ENCODE results near the gene ANGPTL7.

ANGPTL7 gene

DNA sequence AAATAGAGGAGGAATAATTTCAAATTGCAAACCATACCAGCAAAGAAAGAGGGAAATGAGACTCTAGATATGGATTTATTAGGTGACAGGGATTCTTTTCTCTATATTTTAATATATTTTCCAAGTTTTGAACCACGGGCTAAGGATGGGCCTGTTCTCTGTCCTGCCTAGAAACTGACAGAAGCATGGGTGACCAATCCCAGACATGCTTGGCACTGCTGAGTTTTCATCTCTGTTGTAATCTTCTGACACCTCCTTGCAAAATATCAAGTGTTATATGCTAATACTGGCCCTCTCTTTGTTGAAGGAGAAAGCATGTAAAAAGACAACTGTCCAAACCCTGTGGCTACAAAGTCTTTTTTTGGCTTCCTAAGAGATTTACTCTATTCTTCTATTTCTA lies 774 bp upstream of the ANGPTL7 start:
- Histone ChIP-seq H3K4me3 (replicated peaks; ENCODE audit: low read depth, low read length) (no peak overlapping the region), H3K36me3 (ENCODE audit: control insufficient read depth, insufficient read depth, low read length) (peaks cover 9% of the 10 kb centered on the region), H3K27me3 (replicated peaks; ENCODE audit: control insufficient read depth, insufficient read depth, low read length) (no peaks in the 10 kb centered on the region)
- TF ChIP-seq, protein P1, sequence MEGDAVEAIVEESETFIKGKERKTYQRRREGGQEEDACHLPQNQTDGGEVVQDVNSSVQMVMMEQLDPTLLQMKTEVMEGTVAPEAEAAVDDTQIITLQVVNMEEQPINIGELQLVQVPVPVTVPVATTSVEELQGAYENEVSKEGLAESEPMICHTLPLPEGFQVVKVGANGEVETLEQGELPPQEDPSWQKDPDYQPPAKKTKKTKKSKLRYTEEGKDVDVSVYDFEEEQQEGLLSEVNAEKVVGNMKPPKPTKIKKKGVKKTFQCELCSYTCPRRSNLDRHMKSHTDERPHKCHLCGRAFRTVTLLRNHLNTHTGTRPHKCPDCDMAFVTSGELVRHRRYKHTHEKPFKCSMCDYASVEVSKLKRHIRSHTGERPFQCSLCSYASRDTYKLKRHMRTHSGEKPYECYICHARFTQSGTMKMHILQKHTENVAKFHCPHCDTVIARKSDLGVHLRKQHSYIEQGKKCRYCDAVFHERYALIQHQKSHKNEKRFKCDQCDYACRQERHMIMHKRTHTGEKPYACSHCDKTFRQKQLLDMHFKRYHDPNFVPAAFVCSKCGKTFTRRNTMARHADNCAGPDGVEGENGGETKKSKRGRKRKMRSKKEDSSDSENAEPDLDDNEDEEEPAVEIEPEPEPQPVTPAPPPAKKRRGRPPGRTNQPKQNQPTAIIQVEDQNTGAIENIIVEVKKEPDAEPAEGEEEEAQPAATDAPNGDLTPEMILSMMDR (IDR thresholded peaks at IDR 0.05; ENCODE audit: insufficient read depth, low read length, poor library complexity, severe bottlenecking), result no peak
- no peak for DNase-seq (ENCODE audit: extremely low read depth, insufficient read length)

DNA sequence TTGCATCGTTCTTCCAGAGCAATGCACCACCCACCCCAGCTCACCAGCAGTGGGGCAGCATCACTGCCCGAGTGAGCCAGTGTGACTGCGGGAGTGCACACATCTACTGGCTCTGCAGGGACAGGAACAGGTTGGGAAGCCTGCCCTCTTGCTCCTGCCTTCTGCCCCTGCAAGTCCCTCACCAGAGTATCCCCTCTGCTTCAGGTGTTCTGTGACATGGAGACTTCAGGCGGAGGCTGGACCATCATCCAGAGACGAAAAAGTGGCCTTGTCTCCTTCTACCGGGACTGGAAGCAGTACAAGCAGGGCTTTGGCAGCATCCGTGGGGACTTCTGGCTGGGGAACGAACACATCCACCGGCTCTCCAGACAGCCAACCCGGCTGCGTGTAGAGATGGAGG lies 4.2 kb downstream of the ANGPTL7 start:
- H3K36me3 ChIP-seq (ENCODE audit: control insufficient read depth, insufficient read depth, low read length), result peaks cover 19% of the 10 kb centered on the region
- no peak overlapping the region for H3K4me3 ChIP-seq (replicated peaks; ENCODE audit: low read depth, low read length)
- TF ChIP-seq, protein P1 (IDR thresholded peaks at IDR 0.05; ENCODE audit: insufficient read depth, low read length, poor library complexity, severe bottlenecking), result no peak
- H3K27me3 ChIP-seq (replicated peaks; ENCODE audit: control insufficient read depth, insufficient read depth, low read length), result no peaks in the 10 kb centered on the region
- DNase-seq (ENCODE audit: extremely low read depth, insufficient read length), result no peak

DNA sequence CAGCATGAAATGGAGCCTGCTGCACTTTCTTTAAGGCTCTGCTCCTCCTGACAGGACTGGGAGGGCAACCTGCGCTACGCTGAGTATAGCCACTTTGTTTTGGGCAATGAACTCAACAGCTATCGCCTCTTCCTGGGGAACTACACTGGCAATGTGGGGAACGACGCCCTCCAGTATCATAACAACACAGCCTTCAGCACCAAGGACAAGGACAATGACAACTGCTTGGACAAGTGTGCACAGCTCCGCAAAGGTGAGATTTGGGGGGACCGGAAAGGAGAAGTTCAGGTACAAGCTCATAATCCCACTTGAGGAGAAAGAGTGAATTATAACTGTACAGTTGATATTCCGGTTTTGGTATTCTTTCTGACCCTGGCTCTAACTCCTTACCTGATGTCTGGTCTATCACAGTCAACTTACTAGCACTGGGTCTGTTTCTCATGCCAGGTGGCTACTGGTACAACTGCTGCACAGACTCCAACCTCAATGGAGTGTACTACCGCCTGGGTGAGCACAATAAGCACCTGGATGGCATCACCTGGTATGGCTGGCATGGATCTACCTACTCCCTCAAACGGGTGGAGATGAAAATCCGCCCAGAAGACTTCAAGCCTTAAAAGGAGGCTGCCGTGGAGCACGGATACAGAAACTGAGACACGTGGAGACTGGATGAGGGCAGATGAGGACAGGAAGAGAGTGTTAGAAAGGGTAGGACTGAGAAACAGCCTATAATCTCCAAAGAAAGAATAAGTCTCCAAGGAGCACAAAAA lies 5.4 kb downstream of the ANGPTL7 start:
- H3K27me3 ChIP-seq (replicated peaks; ENCODE audit: control insufficient read depth, insufficient read depth, low read length), result no peaks in the 10 kb centered on the region
- no peak for DNase-seq (ENCODE audit: extremely low read depth, insufficient read length)
- H3K4me3 ChIP-seq (replicated peaks; ENCODE audit: low read depth, low read length), result no peak overlapping the region
- TF ChIP-seq, protein P1 (IDR thresholded peaks at IDR 0.05; ENCODE audit: insufficient read depth, low read length, poor library complexity, severe bottlenecking), result no peak
- peaks cover 26% of the 10 kb centered on the region for H3K36me3 ChIP-seq (ENCODE audit: control insufficient read depth, insufficient read depth, low read length)

DNA sequence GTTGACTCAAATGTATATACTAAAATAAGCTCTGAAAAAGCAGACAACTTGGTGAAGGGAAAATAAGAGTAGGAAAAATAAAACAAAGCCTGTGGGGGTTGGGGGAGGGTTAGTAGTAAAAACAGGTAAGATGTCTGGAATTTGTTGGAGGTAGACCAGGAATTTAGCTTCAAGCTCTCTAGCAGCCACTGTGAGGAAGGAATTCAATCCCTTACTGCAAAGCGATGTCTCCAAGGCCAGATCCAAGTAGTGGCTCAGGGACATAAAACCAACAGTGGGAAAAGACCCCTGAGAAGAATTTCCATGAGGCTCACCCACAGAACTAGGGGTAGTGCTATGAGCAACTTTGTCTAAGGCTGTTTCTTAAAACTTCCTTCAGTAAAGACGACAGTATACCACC lies 7.8 kb downstream of the ANGPTL7 start:
- Histone ChIP-seq H3K4me3 (replicated peaks; ENCODE audit: low read depth, low read length) (no peak overlapping the region), H3K27me3 (replicated peaks; ENCODE audit: control insufficient read depth, insufficient read depth, low read length) (no peaks in the 10 kb centered on the region), H3K36me3 (ENCODE audit: control insufficient read depth, insufficient read depth, low read length) (peaks cover 26% of the 10 kb centered on the region)
- no peak for DNase-seq (ENCODE audit: extremely low read depth, insufficient read length)
- TF ChIP-seq, protein P1 (IDR thresholded peaks at IDR 0.05; ENCODE audit: insufficient read depth, low read length, poor library complexity, severe bottlenecking), result no peak

DNA sequence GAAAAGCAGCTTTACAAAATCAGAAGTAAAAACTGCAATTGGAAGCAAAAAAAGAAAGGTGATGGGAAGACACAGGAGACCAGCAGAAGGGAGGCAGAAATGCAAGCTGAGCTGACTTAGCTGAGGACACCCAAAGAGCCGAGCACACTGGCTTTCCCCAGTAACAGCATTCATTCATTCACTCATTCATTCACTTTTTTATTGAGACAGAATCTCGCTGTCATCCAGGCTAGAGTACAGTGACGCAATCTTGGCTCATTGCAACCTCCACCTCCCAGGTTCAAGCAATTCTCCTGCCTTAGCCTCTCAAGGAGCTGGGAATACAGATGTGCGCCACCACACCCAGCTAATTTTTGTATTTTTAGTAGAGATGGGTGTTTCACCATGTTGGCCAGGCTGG lies 8.2 kb downstream of the ANGPTL7 start:
- H3K36me3 ChIP-seq (ENCODE audit: control insufficient read depth, insufficient read depth, low read length), result peaks cover 24% of the 10 kb centered on the region
- TF ChIP-seq, protein P1 (IDR thresholded peaks at IDR 0.05; ENCODE audit: insufficient read depth, low read length, poor library complexity, severe bottlenecking), result no peak
- DNase-seq (ENCODE audit: extremely low read depth, insufficient read length), result no peak
- H3K27me3 ChIP-seq (replicated peaks; ENCODE audit: control insufficient read depth, insufficient read depth, low read length), result no peaks in the 10 kb centered on the region
- no peak overlapping the region for H3K4me3 ChIP-seq (replicated peaks; ENCODE audit: low read depth, low read length)
